Measurements from ENCODE around the gene SLC24A4. TPM values are rescaled to one million over a fixed set of nuclear protein-coding genes. Genes with fewer than 3 reads are reported as not detected.

SLC24A4 gene
- total RNA-seq, 1 donor from 2014 or later, result 1.6 TPM

- Histone ChIP-seq H3K27me3 (ENCODE audit: control insufficient read depth in 3 of 3, insufficient read depth in 3 of 3, low read length in 3 of 3) (peaks cover 0 to 7% (median 6%) of the 10 kb centered on the region in 3 donors), H3K9ac (ENCODE audit: low read depth in 1 of 3, low read length in 3 of 3) (no peak overlapping the region), H3K27ac (ENCODE audit: low read depth, low read length) (no peak overlapping the region), H3K4me1 (ENCODE audit: control insufficient read depth in 3 of 3, insufficient read depth in 3 of 3, low read length in 3 of 3) (peaks cover 6% of the 10 kb centered on the region in 3 donors), H3K36me3 (ENCODE audit: control insufficient read depth in 3 of 3, insufficient read depth in 3 of 3, low read length in 3 of 3) (no peaks in the 10 kb centered on the region), H3K9me3 (ENCODE audit: control insufficient read depth in 3 of 3, low read length in 3 of 3) (peaks cover 0 to 7% (median 6%) of the 10 kb centered on the region in 3 donors), H3K4me3 (ENCODE audit: low read length in 3 of 3) (no peak overlapping the region)
Observed at GRCh38 chr14:92437729-92438285, 114.8 kb downstream of the SLC24A4 start.

GRCh38 chr14:92439537-92440344 is 116.8 kb downstream of the SLC24A4 start:
- Histone ChIP-seq H3K27me3 (ENCODE audit: control insufficient read depth in 3 of 3, insufficient read depth in 3 of 3, low read length in 3 of 3) (peaks cover 0 to 10% (median 7%) of the 10 kb centered on the region in 3 donors), H3K9ac (ENCODE audit: low read depth in 1 of 3, low read length in 3 of 3) (no peak overlapping the region), H3K4me3 (ENCODE audit: low read length in 3 of 3) (no peak overlapping the region), H3K4me1 (ENCODE audit: control insufficient read depth in 3 of 3, insufficient read depth in 3 of 3, low read length in 3 of 3) (peaks cover 6% of the 10 kb centered on the region in 3 donors), H3K9me3 (ENCODE audit: control insufficient read depth in 3 of 3, low read length in 3 of 3) (no peaks in the 10 kb centered on the region), H3K36me3 (ENCODE audit: control insufficient read depth in 3 of 3, insufficient read depth in 3 of 3, low read length in 3 of 3) (no peaks in the 10 kb centered on the region), H3K27ac (ENCODE audit: low read depth, low read length) (no peak overlapping the region)

- Histone ChIP-seq H3K27ac (ENCODE audit: low read depth, low read length) (no peak overlapping the region), H3K36me3 (ENCODE audit: control insufficient read depth in 3 of 3, insufficient read depth in 3 of 3, low read length in 3 of 3) (no peaks in the 10 kb centered on the region), H3K9ac (ENCODE audit: low read depth in 1 of 3, low read length in 3 of 3) (no peak overlapping the region), H3K4me3 (ENCODE audit: low read length in 3 of 3) (no peak overlapping the region), H3K9me3 (ENCODE audit: control insufficient read depth in 3 of 3, low read length in 3 of 3) (peaks cover 0 to 1% (median 0%) of the 10 kb centered on the region in 3 donors), H3K27me3 (ENCODE audit: control insufficient read depth in 3 of 3, insufficient read depth in 3 of 3, low read length in 3 of 3) (peaks cover 0 to 10% (median 7%) of the 10 kb centered on the region in 3 donors), H3K4me1 (ENCODE audit: control insufficient read depth in 3 of 3, insufficient read depth in 3 of 3, low read length in 3 of 3) (peaks cover 6% of the 10 kb centered on the region in 3 donors)
Observed at GRCh38 chr14:92440345-92441003, 117.5 kb downstream of the SLC24A4 start.

GRCh38 chr14:92441751-92442504 is 119.0 kb downstream of the SLC24A4 start:
- H3K27ac ChIP-seq (ENCODE audit: low read depth, low read length), result no peak overlapping the region
- H3K36me3 ChIP-seq (ENCODE audit: control insufficient read depth in 3 of 3, insufficient read depth in 3 of 3, low read length in 3 of 3), result no peaks in the 10 kb centered on the region
- no peak overlapping the region for H3K9ac ChIP-seq (ENCODE audit: low read depth in 1 of 3, low read length in 3 of 3)
- peaks cover 6% of the 10 kb centered on the region in 3 donors for H3K4me1 ChIP-seq (ENCODE audit: control insufficient read depth in 3 of 3, insufficient read depth in 3 of 3, low read length in 3 of 3)
- peaks cover 0 to 10% (median 7%) of the 10 kb centered on the region in 3 donors for H3K27me3 ChIP-seq (ENCODE audit: control insufficient read depth in 3 of 3, insufficient read depth in 3 of 3, low read length in 3 of 3)
- peaks cover 0 to 3% (median 0%) of the 10 kb centered on the region in 3 donors for H3K9me3 ChIP-seq (ENCODE audit: control insufficient read depth in 3 of 3, low read length in 3 of 3)
- H3K4me3 ChIP-seq (ENCODE audit: low read length in 3 of 3), result no peak overlapping the region

GRCh38 chr14:92443167-92443566 is 120.2 kb downstream of the SLC24A4 start:
- Histone ChIP-seq H3K27me3 (ENCODE audit: control insufficient read depth in 3 of 3, insufficient read depth in 3 of 3, low read length in 3 of 3) (peaks cover 0 to 10% (median 7%) of the 10 kb centered on the region in 3 donors), H3K27ac (ENCODE audit: low read depth, low read length) (no peak overlapping the region), H3K4me3 (ENCODE audit: low read length in 3 of 3) (no peak overlapping the region), H3K4me1 (ENCODE audit: control insufficient read depth in 3 of 3, insufficient read depth in 3 of 3, low read length in 3 of 3) (peaks cover 6% of the 10 kb centered on the region in 3 donors), H3K36me3 (ENCODE audit: control insufficient read depth in 3 of 3, insufficient read depth in 3 of 3, low read length in 3 of 3) (no peaks in the 10 kb centered on the region), H3K9me3 (ENCODE audit: control insufficient read depth in 3 of 3, low read length in 3 of 3) (peaks cover 0 to 3% (median 0%) of the 10 kb centered on the region in 3 donors), H3K9ac (ENCODE audit: low read depth in 1 of 3, low read length in 3 of 3) (no peak overlapping the region)

- H3K9me3 ChIP-seq (ENCODE audit: control insufficient read depth in 3 of 3, low read length in 3 of 3), result peaks cover 0 to 3% (median 0%) of the 10 kb centered on the region in 3 donors
- H3K9ac ChIP-seq (ENCODE audit: low read depth in 1 of 3, low read length in 3 of 3), result no peak overlapping the region
- peaks cover 6% of the 10 kb centered on the region in 3 donors for H3K4me1 ChIP-seq (ENCODE audit: control insufficient read depth in 3 of 3, insufficient read depth in 3 of 3, low read length in 3 of 3)
- no peaks in the 10 kb centered on the region for H3K36me3 ChIP-seq (ENCODE audit: control insufficient read depth in 3 of 3, insufficient read depth in 3 of 3, low read length in 3 of 3)
- H3K27ac ChIP-seq (ENCODE audit: low read depth, low read length), result no peak overlapping the region
- H3K4me3 ChIP-seq (ENCODE audit: low read length in 3 of 3), result no peak overlapping the region
- peaks cover 0 to 10% (median 7%) of the 10 kb centered on the region in 3 donors for H3K27me3 ChIP-seq (ENCODE audit: control insufficient read depth in 3 of 3, insufficient read depth in 3 of 3, low read length in 3 of 3)
Observed at GRCh38 chr14:92443741-92444140, 120.8 kb downstream of the SLC24A4 start.

GRCh38 chr14:92446771-92447170 is 123.8 kb downstream of the SLC24A4 start:
- Histone ChIP-seq H3K27ac (ENCODE audit: low read depth, low read length) (no peak overlapping the region), H3K4me1 (ENCODE audit: control insufficient read depth in 3 of 3, insufficient read depth in 3 of 3, low read length in 3 of 3) (no peaks in the 10 kb centered on the region), H3K27me3 (ENCODE audit: control insufficient read depth in 3 of 3, insufficient read depth in 3 of 3, low read length in 3 of 3) (peaks cover 0 to 4% (median 0%) of the 10 kb centered on the region in 3 donors), H3K9me3 (ENCODE audit: control insufficient read depth in 3 of 3, low read length in 3 of 3) (peaks cover 0 to 3% (median 0%) of the 10 kb centered on the region in 3 donors), H3K36me3 (ENCODE audit: control insufficient read depth in 3 of 3, insufficient read depth in 3 of 3, low read length in 3 of 3) (no peaks in the 10 kb centered on the region), H3K4me3 (ENCODE audit: low read length in 3 of 3) (no peak overlapping the region), H3K9ac (ENCODE audit: low read depth in 1 of 3, low read length in 3 of 3) (no peak overlapping the region)

GRCh38 chr14:92447416-92448197 is 124.6 kb downstream of the SLC24A4 start:
- no peak overlapping the region for H3K9ac ChIP-seq (ENCODE audit: low read depth in 1 of 3, low read length in 3 of 3)
- peaks cover 0 to 4% (median 0%) of the 10 kb centered on the region in 3 donors for H3K27me3 ChIP-seq (ENCODE audit: control insufficient read depth in 3 of 3, insufficient read depth in 3 of 3, low read length in 3 of 3)
- no peaks in the 10 kb centered on the region for H3K4me1 ChIP-seq (ENCODE audit: control insufficient read depth in 3 of 3, insufficient read depth in 3 of 3, low read length in 3 of 3)
- peaks cover 0 to 3% (median 0%) of the 10 kb centered on the region in 3 donors for H3K9me3 ChIP-seq (ENCODE audit: control insufficient read depth in 3 of 3, low read length in 3 of 3)
- H3K4me3 ChIP-seq (ENCODE audit: low read length in 3 of 3), result no peak overlapping the region
- H3K27ac ChIP-seq (ENCODE audit: low read depth, low read length), result no peak overlapping the region
- no peaks in the 10 kb centered on the region for H3K36me3 ChIP-seq (ENCODE audit: control insufficient read depth in 3 of 3, insufficient read depth in 3 of 3, low read length in 3 of 3)

GRCh38 chr14:92448786-92449185 is 125.8 kb downstream of the SLC24A4 start:
- Histone ChIP-seq H3K9me3 (ENCODE audit: control insufficient read depth in 3 of 3, low read length in 3 of 3) (peaks cover 0 to 3% (median 0%) of the 10 kb centered on the region in 3 donors), H3K4me1 (ENCODE audit: control insufficient read depth in 3 of 3, insufficient read depth in 3 of 3, low read length in 3 of 3) (no peaks in the 10 kb centered on the region), H3K27ac (ENCODE audit: low read depth, low read length) (no peak overlapping the region), H3K27me3 (ENCODE audit: control insufficient read depth in 3 of 3, insufficient read depth in 3 of 3, low read length in 3 of 3) (no peaks in the 10 kb centered on the region), H3K36me3 (ENCODE audit: control insufficient read depth in 3 of 3, insufficient read depth in 3 of 3, low read length in 3 of 3) (no peaks in the 10 kb centered on the region), H3K4me3 (ENCODE audit: low read length in 3 of 3) (no peak overlapping the region), H3K9ac (ENCODE audit: low read depth in 1 of 3, low read length in 3 of 3) (no peak overlapping the region)
